HG02678 (cell line): Measurements from ENCODE around the gene AMIGO1.
"Not testable (repeated sequence)": the region's sequence is repeated elsewhere in the genome, so short reads cannot be mapped to it uniquely, and the experiment has no call there.

Experiments used
- ATAC-seq: cut with Tn5 transposase; IDR thresholded peaks from one replicate; pipeline ENCODE4 v1.9.1; 2021; ENCODE audit warnings: mild to moderate bottlenecking, moderate library complexity; ENCODE audit not compliant: unreplicated experiment

AMIGO1 gene

DNA sequence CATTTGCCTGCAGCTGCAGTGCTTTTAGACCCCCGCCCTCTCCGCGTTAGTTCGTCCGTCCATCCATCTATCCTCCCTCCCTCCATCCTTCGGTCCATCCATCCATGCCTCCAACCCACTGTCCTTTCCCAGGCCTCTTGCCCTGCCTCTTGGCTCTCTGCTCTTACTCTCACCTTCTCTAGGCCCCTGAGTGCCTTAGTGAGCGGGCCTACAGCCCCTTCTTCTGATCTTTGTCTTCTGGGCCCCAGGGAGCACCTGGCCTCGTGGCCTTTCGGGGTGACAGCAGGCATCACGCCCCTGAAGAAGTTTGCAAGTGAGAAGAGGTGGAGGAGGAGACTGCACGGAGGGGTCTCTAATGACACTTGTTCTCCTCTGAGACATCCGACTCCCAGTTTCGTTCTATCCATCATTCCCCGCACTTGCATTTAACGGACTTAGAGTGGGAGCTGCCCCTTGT is 25.0 kb downstream of the AMIGO1 start:
- no peak for ATAC-seq

DNA sequence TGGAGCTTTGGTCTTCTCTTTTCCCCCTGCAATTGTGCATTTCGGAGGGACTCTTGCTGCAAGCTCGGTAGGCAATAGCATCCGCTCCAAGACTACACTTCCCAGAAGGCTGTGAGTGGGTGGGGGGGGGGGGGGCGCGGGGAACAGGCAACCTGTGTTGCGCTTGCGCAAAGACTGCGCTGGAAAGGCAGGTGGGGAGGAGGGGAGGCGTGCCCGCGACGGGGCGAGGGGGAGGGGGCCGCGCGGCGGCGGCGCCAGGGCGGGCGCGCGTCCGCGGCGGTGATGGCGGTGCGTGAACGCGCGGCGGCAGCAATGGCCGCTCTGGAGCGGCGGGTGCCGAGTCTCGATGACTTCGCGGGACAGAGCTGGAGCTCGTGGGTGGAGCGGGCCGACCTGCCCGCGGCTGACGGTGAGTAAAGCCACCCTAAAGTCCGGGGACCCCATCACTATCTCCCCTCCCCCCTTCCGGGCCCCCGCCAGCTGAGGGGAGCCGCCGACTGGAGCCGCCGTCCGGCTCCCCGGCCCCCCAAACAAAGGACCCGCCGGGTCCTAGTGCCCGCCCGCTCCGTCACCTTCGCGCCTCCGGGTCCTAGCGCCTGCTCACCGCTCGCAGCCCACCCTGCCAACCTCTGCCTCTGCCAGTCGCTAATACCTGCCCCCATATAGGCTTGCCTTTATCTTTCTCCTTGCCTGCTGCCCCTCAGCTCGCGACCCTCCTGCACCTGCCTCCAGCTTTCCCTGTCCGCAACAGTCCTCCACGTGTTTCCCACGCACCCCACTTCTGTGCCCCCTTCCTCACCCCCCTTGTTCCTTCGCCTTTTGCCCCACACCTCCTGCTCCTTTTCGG is 25.6 kb downstream of the AMIGO1 start, which contains the start of gene ATXN7L2:
Gene ATXN7L2, plus strand, starts transcription at position 234 of the 847 bp plus-strand sequence. Its CDS starts 49 bp downstream, at position 283.
- ATAC-seq, result peak; percentile 80

DNA sequence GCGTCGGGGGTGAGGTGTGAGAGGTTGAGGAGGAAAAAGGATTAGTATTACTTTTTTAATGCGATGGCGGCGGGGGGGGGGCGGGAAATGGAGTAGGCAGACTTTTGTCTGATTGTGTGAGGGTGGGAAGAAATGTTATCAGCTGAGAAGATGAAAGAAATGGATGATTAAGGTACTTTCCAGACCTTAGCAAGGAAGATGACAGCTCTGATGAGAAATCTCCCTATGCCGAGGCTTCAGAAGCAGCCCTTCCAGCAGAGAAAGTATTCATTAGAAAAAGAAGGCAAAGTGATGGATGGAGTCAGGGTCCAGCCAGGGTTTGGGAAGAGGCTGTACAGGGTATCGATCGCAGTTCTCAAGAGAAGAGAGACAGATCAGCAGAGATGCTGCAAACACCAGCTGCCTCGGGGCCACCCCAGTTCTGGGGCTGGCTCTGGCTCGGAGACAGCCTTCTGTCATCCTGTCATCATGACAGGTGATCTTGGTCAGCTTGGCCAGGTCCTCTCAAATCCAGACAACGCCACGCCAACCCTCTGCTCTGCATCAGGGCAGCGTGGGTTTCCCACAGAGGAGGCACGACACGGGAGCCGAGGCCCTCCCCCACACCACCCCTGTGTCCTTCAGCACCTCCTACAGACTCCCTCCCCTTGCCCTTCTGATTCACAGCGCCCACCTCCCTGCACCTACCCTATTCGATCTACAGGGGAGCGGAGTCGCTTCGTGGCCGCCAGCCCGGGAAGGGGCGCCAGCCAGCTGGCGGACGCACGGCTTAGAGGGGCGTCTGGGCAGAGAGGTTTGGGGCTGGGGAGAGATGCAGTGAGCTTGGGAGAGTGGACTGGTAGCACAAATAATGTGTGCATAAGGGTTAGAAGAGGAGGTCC is 26.5 kb downstream of the AMIGO1 start:
- ATAC-seq, result peak; percentile 15

DNA sequence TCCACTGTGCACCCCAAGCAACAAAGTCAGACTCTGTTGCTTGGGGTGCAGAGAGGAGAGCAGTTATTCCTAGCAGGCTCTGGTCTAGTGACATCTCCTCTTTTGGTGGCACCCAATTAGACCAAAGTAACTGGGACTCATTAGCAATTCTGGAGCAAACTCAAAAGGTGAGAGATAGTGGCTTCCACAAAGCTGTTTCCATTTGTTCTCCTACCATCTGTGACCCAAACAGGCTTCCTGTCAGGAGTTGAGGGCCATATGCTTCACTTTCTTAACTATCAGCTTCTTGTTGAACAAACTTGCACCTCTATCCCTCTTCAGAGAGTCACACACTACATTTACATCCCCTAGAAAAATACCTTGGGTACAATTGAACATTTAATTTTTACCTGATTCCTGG is 27.3 kb downstream of the AMIGO1 start:
- ATAC-seq, result no peak

DNA sequence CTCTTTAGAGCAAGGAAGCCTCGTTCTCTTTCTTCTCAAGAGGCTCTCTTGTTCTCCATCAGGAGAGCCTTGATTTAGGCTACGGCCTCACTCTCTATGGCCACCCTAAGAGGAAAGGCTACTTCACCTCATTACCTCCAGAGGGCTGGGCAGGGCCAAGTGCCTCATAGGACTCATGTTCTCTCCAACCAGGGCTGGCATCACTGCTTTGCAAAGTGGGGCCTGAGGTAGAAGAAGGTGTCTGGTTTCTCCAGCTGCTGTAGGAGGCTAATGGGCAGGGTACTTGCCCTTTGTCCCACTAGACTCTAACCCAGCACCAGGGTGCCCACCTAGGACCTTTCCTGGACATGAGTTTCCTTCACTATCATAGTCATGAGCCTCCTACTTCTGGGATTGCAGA is 27.9 kb downstream of the AMIGO1 start:
- no peak for ATAC-seq

DNA sequence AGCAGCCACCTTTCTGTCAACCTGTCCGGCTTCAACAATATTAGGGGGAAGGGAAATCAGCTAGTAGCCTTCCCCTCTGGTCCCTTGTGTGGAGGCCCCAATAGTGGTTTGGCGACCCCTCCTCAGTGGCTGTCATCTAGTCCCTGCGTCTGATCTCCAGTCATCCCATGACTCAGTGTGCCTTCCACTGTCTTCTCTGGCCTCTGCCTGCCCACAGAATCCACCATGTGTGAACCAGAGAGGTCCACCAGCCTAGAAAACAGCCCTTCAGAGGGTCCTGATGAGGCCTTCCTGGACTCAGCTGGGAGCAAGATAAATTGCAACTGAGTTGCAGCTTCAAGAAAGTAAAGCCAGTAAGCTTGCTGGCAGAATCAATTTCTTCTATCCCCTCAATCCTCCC is 29.6 kb downstream of the AMIGO1 start:
- ATAC-seq, result no peak

DNA sequence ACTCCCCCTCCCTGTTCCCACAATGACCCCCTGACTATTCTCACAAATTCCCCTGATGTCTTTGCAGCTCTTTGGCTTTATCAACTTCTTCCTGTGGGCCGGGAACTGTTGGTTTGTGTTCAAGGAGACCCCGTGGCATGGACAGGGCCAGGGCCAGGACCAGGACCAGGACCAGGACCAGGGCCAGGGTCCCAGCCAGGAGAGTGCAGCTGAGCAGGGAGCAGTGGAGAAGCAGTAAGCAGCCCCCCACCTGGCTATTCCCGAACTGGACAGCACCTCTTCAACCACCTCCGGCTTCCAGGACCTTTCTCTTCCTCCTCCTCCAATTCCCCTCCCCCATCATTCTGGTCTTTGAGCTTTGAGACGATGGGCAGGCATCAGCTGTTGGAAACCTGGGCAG is 30.2 kb downstream of the AMIGO1 start:
- ATAC-seq, result no peak

DNA sequence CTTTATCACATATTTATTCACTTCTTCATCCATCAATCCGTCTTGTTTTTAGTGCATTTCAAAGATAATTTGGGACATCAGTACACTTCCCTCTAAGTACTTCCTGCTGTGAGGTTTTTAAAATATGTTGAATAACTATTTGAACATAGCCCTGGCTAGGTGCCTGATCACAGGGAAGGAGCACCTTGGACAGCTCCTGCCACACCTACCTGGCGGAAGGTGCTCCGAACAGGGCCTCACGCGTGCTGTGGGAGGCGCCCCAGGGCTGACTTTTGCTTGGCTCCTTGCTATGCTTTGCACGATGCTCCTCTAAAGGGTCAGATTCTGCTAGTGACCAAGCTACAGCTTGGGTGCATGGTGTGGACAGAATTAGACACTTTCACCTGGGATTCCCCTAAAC is 30.7 kb downstream of the AMIGO1 start:
- no peak for ATAC-seq

DNA sequence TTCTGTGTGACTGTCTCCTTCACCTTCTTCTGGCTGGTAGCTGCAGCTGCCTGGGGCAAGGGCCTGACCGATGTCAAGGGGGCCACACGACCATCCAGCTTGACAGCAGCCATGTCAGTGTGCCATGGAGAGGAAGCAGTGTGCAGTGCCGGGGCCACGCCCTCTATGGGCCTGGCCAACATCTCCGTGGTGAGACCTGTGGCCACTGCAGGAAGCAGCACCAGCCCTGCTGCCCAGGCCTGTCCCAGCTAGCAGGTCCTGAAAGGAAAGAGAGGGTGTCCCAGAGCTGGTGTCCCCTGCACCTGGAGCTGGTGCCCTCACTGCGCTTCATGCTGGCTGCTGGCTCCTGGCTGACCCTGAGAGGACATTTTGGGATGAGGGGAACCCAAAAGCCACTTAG is 31.7 kb downstream of the AMIGO1 start:
- no peak for ATAC-seq

DNA sequence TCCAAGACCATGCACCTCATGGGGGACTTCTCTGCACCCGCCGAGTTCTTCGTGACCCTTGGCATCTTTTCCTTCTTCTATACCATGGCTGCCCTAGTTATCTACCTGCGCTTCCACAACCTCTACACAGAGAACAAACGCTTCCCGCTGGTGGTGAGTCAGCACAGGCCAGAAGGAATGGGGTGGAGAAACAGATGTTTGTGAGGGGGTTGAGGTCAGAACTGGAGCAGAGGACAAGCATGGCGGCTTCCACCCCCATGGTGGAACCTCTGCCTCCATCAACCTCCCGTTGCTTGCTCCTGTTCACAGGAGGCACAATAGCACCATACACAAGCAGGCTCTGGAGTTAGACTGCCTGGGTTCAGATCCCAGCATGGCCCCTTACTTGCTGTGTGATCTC is 32.7 kb downstream of the AMIGO1 start:
- no peak for ATAC-seq

DNA sequence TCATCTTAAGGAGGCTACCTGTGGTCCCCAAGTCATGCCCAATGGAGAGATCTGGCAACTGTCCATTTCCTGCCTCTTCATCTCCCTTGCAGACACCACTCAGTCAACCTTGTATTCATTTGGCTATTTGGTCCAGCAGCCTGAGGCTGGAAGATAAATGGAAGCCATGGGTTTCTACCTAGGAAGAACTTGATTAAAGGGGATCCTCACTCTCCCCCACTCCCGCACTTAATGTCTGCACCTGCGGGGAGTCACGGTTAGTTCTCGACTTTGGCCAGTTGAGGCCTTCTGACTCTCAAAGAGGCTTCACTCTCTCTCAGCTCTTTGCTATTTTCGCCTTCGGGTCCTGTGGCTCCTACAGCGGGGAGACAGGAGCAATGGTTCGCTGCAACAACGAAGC is 34.3 kb downstream of the AMIGO1 start:
- no peak for ATAC-seq

DNA sequence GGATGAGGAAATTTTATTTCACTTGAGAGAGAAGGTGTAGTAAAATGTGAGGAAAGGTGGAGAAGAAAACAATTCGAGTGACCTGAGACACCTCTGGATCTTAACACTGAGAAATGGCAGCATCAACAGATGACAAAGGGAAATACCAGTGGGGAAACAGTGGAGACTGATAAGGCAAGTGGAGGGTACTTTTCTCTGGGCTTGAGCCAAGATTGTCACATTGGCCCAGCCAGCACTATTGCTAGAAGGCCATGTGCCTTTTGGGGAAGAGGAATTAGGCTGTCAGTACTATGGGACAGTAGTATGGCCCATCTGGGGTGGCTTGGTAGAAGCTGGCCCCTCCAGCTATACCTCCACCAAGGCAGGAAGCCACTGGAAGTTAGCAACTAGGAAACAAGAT is 34.8 kb downstream of the AMIGO1 start:
- ATAC-seq, result no peak

DNA sequence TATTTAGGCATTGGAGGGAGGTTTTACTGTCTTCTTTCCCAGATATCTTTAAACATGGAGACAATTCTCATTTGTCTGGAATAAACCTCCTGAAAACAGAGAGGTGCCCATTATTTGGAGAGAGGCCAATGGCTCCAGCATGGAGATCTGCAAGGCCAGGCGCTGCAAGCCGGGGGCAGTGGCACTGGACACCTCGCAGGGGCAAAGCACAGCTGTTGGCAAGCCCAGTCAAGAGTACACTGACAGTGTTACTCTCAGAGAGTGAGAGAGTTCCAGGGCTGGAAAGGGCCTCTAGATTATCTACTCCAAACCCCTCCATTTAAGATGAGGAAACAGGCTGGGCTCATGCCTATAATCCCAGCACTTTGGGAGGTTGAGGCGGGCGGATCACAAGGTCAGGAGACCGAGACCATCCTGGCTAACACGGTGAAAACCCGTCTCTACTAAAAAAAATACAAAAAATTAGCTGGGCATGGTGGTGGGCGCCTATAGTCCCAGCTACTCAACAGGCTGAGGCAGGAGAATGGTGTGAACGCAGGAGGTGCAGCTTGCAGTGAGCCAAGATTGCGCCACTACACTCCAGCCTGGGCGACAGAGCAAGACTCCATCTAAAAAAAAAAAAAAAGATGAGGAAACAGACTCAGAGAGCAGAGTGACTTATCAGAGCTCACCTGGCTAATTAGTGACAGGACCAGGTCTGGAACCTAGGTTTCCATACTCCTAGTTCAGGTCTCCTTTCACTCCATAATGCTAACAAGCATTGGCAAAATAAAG is 36.1 kb downstream of the AMIGO1 start:
- not testable (repeated sequence) for ATAC-seq

DNA sequence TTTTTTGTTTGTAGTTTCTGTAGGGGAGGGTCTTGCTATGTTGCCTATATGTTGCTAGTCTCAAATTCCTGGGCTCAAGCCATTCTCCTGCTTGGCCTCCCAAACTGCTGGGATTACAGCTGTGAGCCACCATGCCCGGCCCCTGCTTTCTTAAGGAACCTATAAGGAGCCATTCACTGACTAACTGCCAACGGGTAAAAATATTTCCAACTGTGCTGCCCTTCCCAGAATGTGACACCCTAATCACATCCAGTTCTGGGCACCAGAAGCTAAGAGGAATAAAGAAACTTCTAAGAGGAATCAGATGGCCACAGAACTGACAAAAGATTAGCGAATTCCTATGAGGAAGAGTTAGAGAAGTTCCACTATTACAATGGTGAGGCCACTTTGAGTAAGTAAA is 36.7 kb downstream of the AMIGO1 start:
- no peak for ATAC-seq

DNA sequence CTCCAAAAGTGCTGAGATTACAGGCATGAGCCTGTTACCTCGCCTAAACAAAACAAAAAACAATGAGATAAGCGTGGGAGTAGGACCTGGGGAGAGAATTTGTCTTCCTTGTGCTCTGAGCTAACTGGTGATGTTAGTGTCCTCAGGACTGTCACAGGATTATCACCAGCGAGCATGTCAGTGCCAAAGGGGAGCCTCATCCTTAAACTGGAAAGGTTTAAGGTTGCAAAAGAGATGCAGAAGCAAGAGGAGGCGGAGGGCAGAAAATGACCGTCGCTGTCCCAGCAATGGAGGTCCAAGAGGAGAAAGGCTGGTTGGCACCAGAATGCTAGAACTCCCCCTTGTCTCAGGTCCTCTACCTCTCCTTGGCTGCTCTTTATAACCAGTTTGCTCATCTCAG is 39.3 kb downstream of the AMIGO1 start:
- ATAC-seq, result no peak

DNA sequence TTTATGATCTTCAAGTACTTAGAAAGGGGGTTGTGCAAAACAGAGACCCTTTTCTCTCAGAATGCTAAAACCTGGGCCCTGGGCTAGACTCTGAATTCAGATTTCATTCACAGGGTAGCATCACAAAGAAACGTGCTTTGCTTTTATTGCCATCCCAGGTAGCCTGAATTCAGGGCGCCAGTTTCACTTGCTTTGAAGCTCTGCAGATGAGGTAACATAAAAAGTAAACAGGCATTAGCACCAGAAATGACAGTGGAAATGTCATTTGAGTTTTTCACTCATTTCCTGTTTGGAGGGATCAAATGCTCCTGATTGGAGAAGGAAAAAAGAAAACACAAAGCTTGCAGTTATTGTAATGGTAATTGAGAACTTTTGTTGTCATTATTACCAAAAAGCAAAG is 40.6 kb downstream of the AMIGO1 start:
- ATAC-seq, result no peak

DNA sequence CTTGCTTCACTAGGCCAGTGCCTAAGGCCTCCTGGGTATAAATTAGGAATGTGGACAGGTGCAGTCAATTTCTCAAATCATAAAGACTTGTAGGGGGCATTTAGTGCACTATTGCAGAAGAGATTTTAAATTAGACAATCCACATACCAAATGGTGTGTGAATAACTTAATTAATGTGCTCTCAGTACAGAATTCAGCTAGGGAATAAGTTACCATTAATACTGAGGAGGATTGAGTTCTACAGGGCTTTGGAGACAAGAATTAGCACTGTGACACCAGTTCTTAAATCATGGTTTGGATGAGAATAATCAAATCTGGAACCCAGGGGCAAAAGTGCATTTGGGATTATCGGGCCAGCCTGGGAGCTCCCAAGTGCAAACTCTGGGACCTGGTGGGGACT is 41.5 kb downstream of the AMIGO1 start:
- ATAC-seq, result no peak

DNA sequence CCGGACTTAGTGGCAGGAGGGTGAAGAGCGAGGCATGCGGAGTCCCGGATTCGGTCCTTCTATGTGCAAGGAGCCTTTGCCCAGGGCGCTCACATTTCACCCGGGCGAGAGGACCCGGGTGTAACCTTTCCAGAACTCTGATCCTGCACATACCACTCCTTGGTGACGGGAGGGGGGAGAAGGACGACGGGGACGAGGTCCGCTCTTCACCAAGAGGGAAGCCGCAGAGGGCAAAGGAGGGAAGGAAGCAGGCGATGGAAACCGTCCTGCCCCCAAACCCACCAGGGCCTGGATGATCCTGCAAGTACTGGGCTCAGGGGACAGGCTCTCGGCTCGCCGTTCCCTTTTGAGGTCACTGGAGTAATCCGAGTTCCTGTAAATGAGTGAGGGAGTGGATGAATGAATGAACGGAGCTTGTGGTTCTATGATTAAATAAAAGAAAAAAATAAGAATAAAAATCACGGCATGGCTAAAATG is 42.2 kb downstream of the AMIGO1 start:
- ATAC-seq, result no peak

DNA sequence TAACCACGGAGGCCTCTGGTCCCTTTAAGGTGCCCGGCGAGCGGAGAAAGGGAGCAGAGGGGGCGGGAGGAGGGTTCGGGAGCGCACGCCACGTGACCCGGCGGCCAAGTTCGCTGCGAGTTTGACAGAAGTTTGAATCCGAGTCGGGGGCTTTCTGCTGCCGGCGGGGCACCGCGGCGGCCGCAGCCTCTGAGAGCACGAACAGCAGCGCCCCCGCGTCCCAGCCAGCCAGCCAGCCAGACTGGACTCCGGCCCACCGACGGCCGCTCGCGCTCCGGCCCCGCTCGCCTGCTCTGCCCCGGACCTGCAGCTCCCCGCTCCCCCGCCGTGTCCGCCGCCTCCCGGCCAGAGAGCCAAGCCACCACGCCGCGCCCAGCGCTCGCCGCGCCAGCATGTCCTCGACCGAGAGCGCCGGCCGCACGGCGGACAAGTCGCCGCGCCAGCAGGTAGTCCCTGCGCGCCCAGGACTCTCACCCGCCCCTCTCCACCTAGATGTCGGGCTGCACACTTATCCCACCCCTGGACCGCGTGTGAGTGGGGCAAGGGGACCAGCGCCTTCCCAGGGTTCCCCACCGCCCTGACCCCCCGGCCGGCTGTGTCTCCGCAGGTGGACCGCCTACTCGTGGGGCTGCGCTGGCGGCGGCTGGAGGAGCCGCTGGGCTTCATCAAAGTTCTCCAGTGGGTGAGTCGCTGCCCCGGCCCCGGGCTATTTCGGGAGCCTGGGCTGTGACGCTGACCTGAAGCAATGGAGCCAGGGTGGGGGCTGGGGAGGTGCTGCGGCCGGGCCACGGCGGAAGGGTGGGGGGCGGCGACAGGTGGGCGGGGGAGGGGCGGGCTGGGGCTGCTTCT is 42.9 kb downstream of the AMIGO1 start, which contains the start of gene SYPL2:
Gene SYPL2, plus strand, starts transcription at position 95 of the 849 bp plus-strand sequence. Its CDS starts 298 bp downstream, at position 393.
- no peak for ATAC-seq

DNA sequence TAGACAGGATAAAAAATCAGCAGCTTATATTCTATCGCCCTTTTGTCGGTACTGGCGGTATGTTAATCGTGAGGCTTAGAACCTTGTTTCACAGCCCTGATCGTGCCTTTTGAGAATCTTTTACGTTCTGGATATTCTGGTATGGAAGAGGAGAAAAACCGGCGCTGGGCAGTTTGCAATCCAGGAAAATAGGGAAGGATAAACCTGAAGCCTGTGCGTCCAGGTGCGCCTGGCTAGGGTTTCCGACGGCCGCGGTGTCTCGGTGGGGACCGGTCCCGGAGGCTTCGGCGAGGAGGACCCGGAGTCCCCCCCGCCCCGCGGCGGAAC is 43.4 kb downstream of the AMIGO1 start:
- no peak for ATAC-seq
